ENCODE measurements around the gene RIPOR3. TPM values are rescaled to one million over a fixed set of nuclear protein-coding genes. Genes with fewer than 3 reads are reported as not detected.

Gene RIPOR3
- total and polyA plus RNA-seq, 9 of the 15 experiments (the other 6 are each of a cell fraction or from before 2014, with no cell fraction given) = 3.3 to 62.7 (median 21.4) TPM

GRCh38 chr20:50617022-50617421 is 74.3 kb downstream of the RIPOR3 start:
- intact Hi-C loops (cut with micrococcal nuclease) (no loop called here), in situ Hi-C loops (cut with MboI) (no loop called here)
- ATAC-seq (peak; percentile 33; the same call in 1 of the 3 replicates), FAIRE-seq (no peak), DNase-seq (ENCODE audit: extremely low read depth in 1 of 4, low spot score in 3 of 4) (no peak)
- Histone ChIP-seq H3K4me2 (ENCODE audit: insufficient read depth, low read length) (no peak overlapping the region), H3K27ac (ENCODE audit: extremely low read depth, low read depth, low read length) (no peak overlapping the region; the same call in 2 of the 3 replicates), H3K4me1 (replicated peaks in 1 of 2; ENCODE audit: control insufficient read depth in 2 of 2, insufficient read depth in 2 of 2, low read length in 2 of 2) (0 out of 5 replicates have a peak, but pooled peaks cover 0 to 4% of the 10 kb centered on the region in 2 experiments), H4K20me1 (replicated peaks; ENCODE audit: control insufficient read depth, insufficient read depth, low read length) (no peaks in the 10 kb centered on the region), H2AFZ (ENCODE audit: low read depth, low read length) (no peak overlapping the region), H3K36me3 (ENCODE audit: control insufficient read depth, insufficient read depth, low read length) (peaks cover 83% of the 10 kb centered on the region), H3K9ac (ENCODE audit: insufficient read depth in 1 of 2, low read depth in 2 of 2, low read length in 2 of 2) (peak overlapping the region in 1 of 2 experiments; percentile 39; a peak in 1 of 4 replicates), H3K4me3 (no peak overlapping the region), H3K9me1 (ENCODE audit: control insufficient read depth, insufficient read depth, low read length) (no peaks in the 10 kb centered on the region), H3K79me2 (ENCODE audit: control insufficient read depth, insufficient read depth, low read length) (no peaks in the 10 kb centered on the region), H3K9me3 (replicated peaks; ENCODE audit: control insufficient read depth, insufficient read depth, low read depth, low read length) (no peaks in the 10 kb centered on the region), H3K27me3 (ENCODE audit: control insufficient read depth in 2 of 2, insufficient read depth in 2 of 2, low read length in 2 of 2) (no peaks in the 10 kb centered on the region)
- BruUV-seq (replicated peaks) = no TSS peak
- CTCF ChIA-PET (ENCODE audit: low intra/inter-chr PET ratio) = no interaction called here
- 78% methylated on average over 4 of the region's 5 CpGs for WGBS (ENCODE audit: insufficient coverage, low coverage, missing lambda C conversion rate)
- POLR2A ChIA-PET = no interaction called here
- TF ChIP-seq SIN3A (IDR thresholded peaks at IDR 0.05; ENCODE audit: borderline replicate concordance in 2 of 2, control insufficient read depth in 1 of 2, low read depth in 2 of 2, low read length in 2 of 2) (no peak), NR2F6 (CRISPR knock-in tag; IDR thresholded peaks at IDR 0.05) (no peak), MAFG (tag; conservative IDR thresholded peaks at IDR 0.05) (peak; percentile 72), ETS2 (tag; IDR thresholded peaks at IDR 0.05; ENCODE audit: borderline replicate concordance, poor library complexity, severe bottlenecking) (no peak), ZNF217 (CRISPR knock-in tag; IDR thresholded peaks at IDR 0.05) (no peak), ETV5 (CRISPR knock-in tag; IDR thresholded peaks at IDR 0.05; ENCODE audit: low read depth) (no peak), MAFK (IDR thresholded peaks at IDR 0.05; ENCODE audit: low read length) (peak; percentile 44; the same call in 1 of the 2 replicates), ZNF561 (CRISPR knock-in tag; conservative IDR thresholded peaks at IDR 0.05) (no peak), STAT5B (CRISPR knock-in tag; IDR thresholded peaks at IDR 0.05) (no peak), NFE2 (IDR thresholded peaks at IDR 0.05; ENCODE audit: low read depth) (peak; percentile 65), FIP1L1 (IDR thresholded peaks at IDR 0.05; ENCODE audit: low read depth, low read length, poor library complexity, severe bottlenecking) (no peak), KDM5B (IDR thresholded peaks at IDR 0.05; ENCODE audit: insufficient replicate concordance, low read depth, low read length) (no peak), RBM25 (IDR thresholded peaks at IDR 0.05; ENCODE audit: low read depth, low read length, severe bottlenecking) (no peak), KLF6 (CRISPR knock-in tag; IDR thresholded peaks at IDR 0.05; ENCODE audit: borderline replicate concordance) (no peak), ZNF316 (IDR thresholded peaks at IDR 0.05) (peak; percentile 64; the same call in 1 of the 2 replicates), CBFA2T3 (IDR thresholded peaks at IDR 0.05) (no peak), C11orf30 (IDR thresholded peaks at IDR 0.05; ENCODE audit: low read depth) (peak; percentile 66), NFE2L1 (tag; IDR thresholded peaks at IDR 0.05; ENCODE audit: borderline replicate concordance, low read depth) (peak; percentile 51; the same call in 1 of the 2 replicates), MAFF (IDR thresholded peaks at IDR 0.05; ENCODE audit: low read length) (peak; percentile 65), TCF7 (IDR thresholded peaks at IDR 0.05; ENCODE audit: borderline replicate concordance) (no peak), NCOR1 (IDR thresholded peaks at IDR 0.05) (no peak)
- TF ChIP-seq, protein P1, sequence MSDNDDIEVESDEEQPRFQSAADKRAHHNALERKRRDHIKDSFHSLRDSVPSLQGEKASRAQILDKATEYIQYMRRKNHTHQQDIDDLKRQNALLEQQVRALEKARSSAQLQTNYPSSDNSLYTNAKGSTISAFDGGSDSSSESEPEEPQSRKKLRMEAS (CRISPR knock-in tag; IDR thresholded peaks at IDR 0.05) = no peak
- TF ChIP-seq, protein P2, sequence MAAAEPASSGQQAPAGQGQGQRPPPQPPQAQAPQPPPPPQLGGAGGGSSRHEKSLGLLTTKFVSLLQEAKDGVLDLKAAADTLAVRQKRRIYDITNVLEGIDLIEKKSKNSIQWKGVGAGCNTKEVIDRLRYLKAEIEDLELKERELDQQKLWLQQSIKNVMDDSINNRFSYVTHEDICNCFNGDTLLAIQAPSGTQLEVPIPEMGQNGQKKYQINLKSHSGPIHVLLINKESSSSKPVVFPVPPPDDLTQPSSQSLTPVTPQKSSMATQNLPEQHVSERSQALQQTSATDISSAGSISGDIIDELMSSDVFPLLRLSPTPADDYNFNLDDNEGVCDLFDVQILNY (CRISPR knock-in tag; IDR thresholded peaks at IDR 0.05) = no peak

Measured in K562 (cell line).